SK-N-SH (cell line): ENCODE measurements around the gene RASGEF1B. TPM values are rescaled to one million over a fixed set of nuclear protein-coding genes. Genes with fewer than 3 reads are reported as not detected.
"Not testable (repeated sequence)": the region's sequence is repeated elsewhere in the genome, so short reads cannot be mapped to it uniquely, and the experiment has no call there.

Source experiments
- CTCF ChIA-PET: fragments of 300-600, 350-600 bp; formaldehyde crosslinking; extraction: SDS; loops from one replicate; lab custom pipeline; 2021; lab: Yijun Ruan, JAX
- POLR2A ChIA-PET: fragments of 350-600 bp; sonication (Branson Sonifier 250); formaldehyde crosslinking; extraction: SDS; loops from one replicate; lab custom pipeline; 2020; ENCODE audit warnings: antibody characterized with exemption, inconsistent platforms; lab: Yijun Ruan, JAX
- DNase-seq: peaks from one replicate; pipeline ENCODE4 v3.0.0; 2012
- H2AFZ ChIP-seq: fragments of 200-600 bp; sonication (generic); 2 replicates; pipeline ENCODE4 v1.8.1; 2016; ENCODE audit warnings: antibody characterized with exemption, mild to moderate bottlenecking, low read depth
- H3F3A ChIP-seq: fragments of 200-600 bp; sonication (generic); replicated peaks from 2 replicates; pipeline ENCODE3; 2016; ENCODE audit warnings: antibody characterized with exemption, mild to moderate bottlenecking; ENCODE audit not compliant: insufficient read depth
- H3K27ac ChIP-seq, 2 experiments: fragments of 200-500 bp in 1 of 2; fragments of 200-600 bp in 1 of 2; sonication (Bioruptor generic) in 1 of 2; sonication (generic), shearing (Covaris generic) in 1 of 2; 2 replicates each; pipeline versions ENCODE4 v1.5.1 to v1.6.1; 2014 to 2016; ENCODE audit warnings: low read depth in 2 of 2, inconsistent platforms in 1 of 2, low read length in 1 of 2, mild to moderate bottlenecking in 1 of 2, mixed read lengths in 1 of 2
- H3K27me3 ChIP-seq: fragments of 200-600 bp; sonication (generic), shearing (Covaris generic); 2 replicates; pipeline ENCODE4 v1.6.1; 2016; ENCODE audit warnings: mixed run types; ENCODE audit not compliant: insufficient read depth
- H3K36me3 ChIP-seq, 2 experiments: fragments of 200-500 bp in 1 of 2; fragments of 200-600 bp in 1 of 2; sonication (Bioruptor generic) in 1 of 2; sonication (generic) in 1 of 2; replicated peaks in 1 of 2; 2 replicates each; pipeline versions ENCODE3 to v1.5.1; 2014 to 2016; ENCODE audit warnings: low read length in 1 of 2, mild to moderate bottlenecking in 1 of 2; ENCODE audit not compliant: insufficient read depth in 2 of 2, control insufficient read depth in 1 of 2
- H3K4me1 ChIP-seq, 2 experiments: fragments of 200-500 bp in 1 of 2; fragments of 200-600 bp in 1 of 2; sonication (Bioruptor generic) in 1 of 2; sonication (generic), shearing (Covaris generic) in 1 of 2; 2 replicates each; pipeline versions ENCODE4 v1.5.1 to v1.6.1; 2014 to 2016; ENCODE audit warnings: low read depth in 1 of 2, low read length in 1 of 2, mixed run types in 1 of 2; ENCODE audit not compliant: insufficient read depth in 2 of 2, control insufficient read depth in 1 of 2
- H3K4me2 ChIP-seq: fragments of 200-600 bp; sonication (generic), shearing (Covaris generic); 2 replicates; pipeline ENCODE4 v1.6.1; 2017; ENCODE audit warnings: mixed run types
- H3K4me3 ChIP-seq, 2 experiments: fragments of 200-500 bp in 1 of 2; fragments of 200-600 bp in 1 of 2; sonication (Bioruptor generic) in 1 of 2; sonication (generic), shearing (Covaris generic) in 1 of 2; 2 replicates each; pipeline versions ENCODE4 v1.5.1 to v1.8.1; 2014 to 2016; ENCODE audit warnings: low read depth in 2 of 2, inconsistent platforms in 1 of 2, low read length in 1 of 2, mild to moderate bottlenecking in 1 of 2, mixed read lengths in 1 of 2, moderate library complexity in 1 of 2
- H3K79me2 ChIP-seq: fragments of 200-600 bp; sonication (generic); 2 replicates; pipeline ENCODE4 v1.8.1; 2017; ENCODE audit warnings: mild to moderate bottlenecking; ENCODE audit not compliant: insufficient read depth
- H3K9ac ChIP-seq: fragments of 200-600 bp; sonication (generic); 2 replicates; pipeline ENCODE4 v1.6.1; 2017; ENCODE audit warnings: mixed run types
- H3K9me2 ChIP-seq: fragments of 200-600 bp; sonication (generic); 2 replicates; pipeline ENCODE4 v1.6.1; 2017; ENCODE audit warnings: mixed run types
- H3K9me3 ChIP-seq: fragments of 200-600 bp; sonication (generic); 2 replicates; pipeline ENCODE4 v1.6.1; 2017; ENCODE audit warnings: mixed run types, mild to moderate bottlenecking, moderate library complexity
- H4K20me1 ChIP-seq: fragments of 200-600 bp; sonication (generic); 2 replicates; pipeline ENCODE4 v1.6.1; 2017; ENCODE audit warnings: mild to moderate bottlenecking, mixed run types; ENCODE audit not compliant: insufficient read depth
- ELF1 ChIP-seq: IDR thresholded peaks from 2 replicates; pipeline ENCODE4 v1.4.0; 2012
- NFIC ChIP-seq: IDR thresholded peaks from 2 replicates; pipeline ENCODE4 v1.4.0; 2012; ENCODE audit warnings: borderline replicate concordance
- POLR2AphosphoS5 ChIP-seq: IDR thresholded peaks from 2 replicates; pipeline ENCODE4 v1.6.1; 2012; ENCODE audit warnings: low read depth, low read length
- RAD21 ChIP-seq: IDR thresholded peaks from 2 replicates; pipeline ENCODE4 v1.6.1; 2012; ENCODE audit warnings: mild to moderate bottlenecking, low read length
- RCOR1 ChIP-seq: fragments of 150-350 bp; IDR thresholded peaks from 2 replicates; pipeline ENCODE4 v1.6.1; 2017; ENCODE audit warnings: antibody characterized with exemption, low read length
- RFX5 ChIP-seq: IDR thresholded peaks from 2 replicates; pipeline ENCODE4 v1.6.1; 2012; ENCODE audit warnings: mild to moderate bottlenecking, improper control_type of control experiment, low read length
- SIN3A ChIP-seq: IDR thresholded peaks from 2 replicates; pipeline ENCODE4 v1.6.1; 2012; ENCODE audit warnings: low read depth, mild to moderate bottlenecking, low read length, moderate library complexity, borderline replicate concordance
- TCF12 ChIP-seq: IDR thresholded peaks from 2 replicates; pipeline ENCODE4 v1.4.0; 2012
- WGBS: methylation state at CpG from one replicate; pipeline ENCODE4 v1.1.6; 2017; ENCODE audit warnings: low lambda C conversion rate; 5-methylcytosine and 5-hydroxymethylcytosine counted together
- polyA plus RNA-seq, 3 experiments: library from polyadenylated mRNA; depleted of rRNA; stranded (reverse); fragments of >200 nt; gene quantifications; 2 replicates each; pipeline ENCODE4 v1.2.3, GENCODE V29; 2012
- TF ChIP-seq, protein P1 (sequence below): IDR thresholded peaks from 2 replicates; pipeline ENCODE4 v1.4.0; 2012; ENCODE audit warnings: low read depth
- TF ChIP-seq, protein P2 (sequence below): IDR thresholded peaks from 2 replicates; pipeline ENCODE4 v1.4.0; 2012; ENCODE audit warnings: low read depth, borderline replicate concordance

Gene RASGEF1B
- polyA plus RNA-seq, 1 of the 3 experiments (the other 2 are of a cell fraction), result not detected

DNA sequence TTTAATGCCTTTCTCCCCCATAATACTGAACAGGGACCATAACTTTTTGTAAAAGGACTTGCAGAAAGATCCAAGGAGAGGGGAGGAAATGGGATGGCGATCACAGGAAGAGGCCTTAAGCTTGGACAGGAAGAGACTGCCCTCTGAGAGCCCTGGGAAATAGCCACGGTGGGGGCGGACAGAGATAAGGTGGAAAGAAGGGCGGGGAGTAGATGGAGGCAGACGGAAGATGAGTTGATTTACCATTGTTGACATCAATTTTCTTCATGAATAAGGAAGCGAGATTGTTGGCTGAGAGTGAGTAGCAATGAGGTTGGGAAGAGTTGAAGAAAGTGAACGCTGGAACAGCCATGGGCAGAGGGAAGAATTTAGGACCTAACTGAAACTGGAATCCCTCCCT, 63.4 kb downstream of the RASGEF1B start:
- Histone ChIP-seq H3F3A (no peaks in the 10 kb centered on the region), H4K20me1 (no peaks in the 10 kb centered on the region), H3K4me1 (no peaks in the 10 kb centered on the region)
- WGBS, result 4% methylated on average over 7 of the region's 7 CpGs
- DNase-seq, result no peak
- TF ChIP-seq SIN3A, result no peak
- TF ChIP-seq, all 33 proteins: peak for 0
- POLR2A ChIA-PET, result no interaction called here
- H3K9ac ChIP-seq, result no peak overlapping the region
- no peak overlapping the region for H3K4me2 ChIP-seq
- H3K4me3 ChIP-seq, result no peak overlapping the region
- H3K27me3 ChIP-seq, result no peaks in the 10 kb centered on the region; the same call in 1 of the 2 replicates
- CTCF ChIA-PET, result no interaction called here
- no peak overlapping the region for H2AFZ ChIP-seq
- H3K36me3 ChIP-seq, result no peaks in the 10 kb centered on the region
- H3K79me2 ChIP-seq, result no peaks in the 10 kb centered on the region
- H3K27ac ChIP-seq, result no peak overlapping the region
- no peaks in the 10 kb centered on the region for H3K9me2 ChIP-seq
- H3K9me3 ChIP-seq, result no peaks in the 10 kb centered on the region

DNA sequence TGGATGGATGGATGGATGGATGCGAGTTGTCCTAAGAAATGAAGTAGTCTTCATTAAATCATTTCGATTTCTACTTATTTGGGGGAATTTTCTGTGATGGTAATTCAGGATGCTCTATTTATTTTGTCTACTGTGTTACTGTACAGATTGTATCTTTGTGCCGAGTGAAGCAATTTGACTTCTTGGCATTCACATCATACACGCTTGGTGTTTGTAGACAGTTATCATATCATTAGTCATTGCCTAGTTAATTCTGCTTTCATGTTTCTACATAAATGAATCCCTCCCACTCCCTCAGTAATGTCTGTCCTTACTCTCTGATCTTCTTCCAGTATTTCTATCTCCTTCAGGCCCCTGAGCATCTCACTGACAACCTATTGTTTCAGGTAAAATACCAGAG, 64.0 kb downstream of the RASGEF1B start:
- no peak for TF ChIP-seq RFX5
- no peak for TF ChIP-seq RCOR1
- no peak for TF ChIP-seq NFIC
- TF ChIP-seq POLR2AphosphoS5, result no peak
- TF ChIP-seq, protein P1, sequence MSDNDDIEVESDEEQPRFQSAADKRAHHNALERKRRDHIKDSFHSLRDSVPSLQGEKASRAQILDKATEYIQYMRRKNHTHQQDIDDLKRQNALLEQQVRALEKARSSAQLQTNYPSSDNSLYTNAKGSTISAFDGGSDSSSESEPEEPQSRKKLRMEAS, result no peak
- no peak for TF ChIP-seq TCF12
- no peak for TF ChIP-seq RAD21
- TF ChIP-seq, protein P2, sequence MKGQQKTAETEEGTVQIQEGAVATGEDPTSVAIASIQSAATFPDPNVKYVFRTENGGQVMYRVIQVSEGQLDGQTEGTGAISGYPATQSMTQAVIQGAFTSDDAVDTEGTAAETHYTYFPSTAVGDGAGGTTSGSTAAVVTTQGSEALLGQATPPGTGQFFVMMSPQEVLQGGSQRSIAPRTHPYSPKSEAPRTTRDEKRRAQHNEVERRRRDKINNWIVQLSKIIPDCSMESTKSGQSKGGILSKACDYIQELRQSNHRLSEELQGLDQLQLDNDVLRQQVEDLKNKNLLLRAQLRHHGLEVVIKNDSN, result no peak
- no peak for TF ChIP-seq ELF1
- Histone ChIP-seq H3K9me3 (no peaks in the 10 kb centered on the region), H3K9ac (no peak overlapping the region), H3K4me1 (no peaks in the 10 kb centered on the region), H3K79me2 (no peaks in the 10 kb centered on the region), H3K36me3 (no peaks in the 10 kb centered on the region), H3K9me2 (no peaks in the 10 kb centered on the region), H4K20me1 (no peaks in the 10 kb centered on the region), H3K4me3 (no peak overlapping the region), H3K4me2 (no peak overlapping the region), H3F3A (no peaks in the 10 kb centered on the region), H3K27me3 (no peaks in the 10 kb centered on the region; the same call in 1 of the 2 replicates), H3K27ac (no peak overlapping the region), H2AFZ (no peak overlapping the region)
- 3% methylated on average over 4 of the region's 4 CpGs for WGBS
- ChIA-PET CTCF (interaction anchor here (0.6 to 1.4 kb wide), 2 partner anchors 9 to 849 kb away, joined by 3 to 6 read pairs; no protein-coding TSS in a partner anchor), POLR2A (no interaction called here)
- DNase-seq, result no peak

DNA sequence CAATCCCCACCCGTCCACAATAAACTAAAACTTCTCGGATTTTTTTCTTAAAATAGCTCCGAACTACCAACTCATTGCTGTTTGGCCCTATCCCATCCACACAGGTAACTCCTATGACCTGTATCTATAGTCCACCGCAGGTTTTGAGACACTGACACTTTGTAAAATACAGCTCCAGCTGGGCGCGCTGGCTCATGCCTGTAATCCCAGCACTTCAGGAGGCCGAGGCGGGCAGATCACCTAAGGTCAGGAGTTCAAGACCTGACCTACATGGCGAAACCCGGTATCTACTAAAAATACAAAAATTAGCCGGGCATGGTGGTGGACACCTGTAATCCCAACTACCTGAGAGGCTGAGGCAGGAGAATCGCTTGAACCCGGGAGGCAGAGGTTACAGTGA, 65.2 kb downstream of the RASGEF1B start:
- H3K4me1 ChIP-seq, H4K20me1 ChIP-seq, H3K36me3 ChIP-seq, H3K9me2 ChIP-seq, DNase-seq, H3K27me3 ChIP-seq, H2AFZ ChIP-seq, POLR2A ChIA-PET, H3K4me2 ChIP-seq, H3K9me3 ChIP-seq, H3K79me2 ChIP-seq, H3K27ac ChIP-seq, H3K9ac ChIP-seq, H3K4me3 ChIP-seq, H3F3A ChIP-seq: not testable (repeated sequence)
- 42% methylated on average over 13 of the region's 13 CpGs for WGBS
- CTCF ChIA-PET, result interaction anchor here (0.6 to 1.4 kb wide), 9 partner anchors 9 to 438 kb away, joined by 3 to 6 read pairs (median 4); no protein-coding TSS in a partner anchor
